Measurements from ENCODE around the gene STOX1. TPM values are rescaled to one million over a fixed set of nuclear protein-coding genes. Genes with fewer than 3 reads are reported as not detected.

Gene STOX1
- total and polyA plus RNA-seq, 10 donors, result 0.11 to 2.2 (median 0.38) TPM; not detected in 1

- H3K27ac ChIP-seq, result no peak overlapping the region
- no peaks in the 10 kb centered on the region for H3K9me3 ChIP-seq
- intact Hi-C loops (cut with DNase I; ENCODE audit: low total_unique reads), result no loop called here
- TF ChIP-seq CTCF (IDR thresholded peaks at IDR 0.05 in 8 of 11, conservative IDR thresholded peaks at IDR 0.05 in 3 of 11) (no peak), POLR2AphosphoS5 (IDR thresholded peaks at IDR 0.05) (peak in 1 of 3 donors; percentile 9), POLR2A (IDR thresholded peaks at IDR 0.05) (no peak)
- no peak for DNase-seq
- H3K4me1 ChIP-seq, result no peaks in the 10 kb centered on the region
- H3K27me3 ChIP-seq (replicated peaks in 1 of 7), result no peaks in the 10 kb centered on the region
- H3K36me3 ChIP-seq, result no peaks in the 10 kb centered on the region
- WGBS, 5 donors, result 74 to 85% (median 79%) methylated on average over 15 of the region's 15 CpGs
- no peak overlapping the region for H3K4me3 ChIP-seq
Observed at GRCh38 chr10:68876246-68877138, 49.2 kb downstream of the STOX1 start.

DNA sequence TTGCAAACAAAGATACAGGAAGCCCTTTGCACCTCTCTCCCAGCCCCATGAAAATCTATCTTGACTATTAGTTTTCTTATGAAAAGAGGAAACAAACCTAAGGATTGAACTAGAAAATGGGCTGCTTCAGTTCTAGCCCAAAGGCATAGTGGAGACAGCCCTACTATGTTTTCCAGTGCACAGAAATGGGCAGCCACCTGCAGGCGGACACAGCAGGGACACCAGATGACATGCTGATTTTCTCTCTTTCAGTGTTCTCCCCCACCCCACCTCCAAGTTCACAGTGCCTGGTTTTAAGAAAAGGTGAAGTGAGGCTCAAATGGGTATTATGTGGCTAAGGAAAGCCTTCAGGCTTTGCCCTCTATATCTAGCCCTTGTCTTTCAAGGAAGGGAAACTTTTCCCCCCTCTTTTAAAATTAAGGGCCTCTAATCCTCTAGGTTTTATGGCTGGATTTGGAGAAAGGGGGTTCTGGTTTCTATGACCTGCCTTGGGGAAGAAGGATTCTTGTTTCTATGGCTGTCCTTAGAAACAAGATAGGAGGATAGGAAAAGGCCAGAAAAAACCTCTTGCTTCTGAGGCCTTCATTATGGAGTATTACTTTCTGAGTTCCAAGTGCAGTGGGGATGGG is 50.3 kb downstream of the STOX1 start:
- H3K4me1 ChIP-seq, result no peaks in the 10 kb centered on the region
- intact Hi-C loops (cut with DNase I; ENCODE audit: low total_unique reads), result no loop called here
- DNase-seq, result no peak
- no peak overlapping the region for H3K27ac ChIP-seq
- no peaks in the 10 kb centered on the region for H3K36me3 ChIP-seq
- H3K4me3 ChIP-seq, result no peak overlapping the region
- WGBS, 5 donors, result 88 to 100% (median 92%) methylated on average over 1 of the region's 1 CpG
- TF ChIP-seq CTCF (IDR thresholded peaks at IDR 0.05 in 8 of 11, conservative IDR thresholded peaks at IDR 0.05 in 3 of 11), result no peak
- TF ChIP-seq POLR2A (IDR thresholded peaks at IDR 0.05), result no peak
- no peak for TF ChIP-seq POLR2AphosphoS5 (IDR thresholded peaks at IDR 0.05)
- H3K9me3 ChIP-seq, result no peaks in the 10 kb centered on the region
- H3K27me3 ChIP-seq (replicated peaks in 1 of 7), result no peaks in the 10 kb centered on the region

- no peak for TF ChIP-seq POLR2AphosphoS5 (IDR thresholded peaks at IDR 0.05)
- no peak for TF ChIP-seq CTCF (IDR thresholded peaks at IDR 0.05 in 8 of 11, conservative IDR thresholded peaks at IDR 0.05 in 3 of 11)
- TF ChIP-seq POLR2A (IDR thresholded peaks at IDR 0.05), result no peak
- Histone ChIP-seq H3K9me3 (no peaks in the 10 kb centered on the region), H3K36me3 (no peaks in the 10 kb centered on the region), H3K27me3 (replicated peaks in 1 of 7) (no peaks in the 10 kb centered on the region), H3K4me1 (no peaks in the 10 kb centered on the region), H3K4me3 (no peak overlapping the region), H3K27ac (no peak overlapping the region)
- DNase-seq, result no peak
- intact Hi-C loops (cut with DNase I; ENCODE audit: low total_unique reads), result no loop called here
Observed at GRCh38 chr10:68878496-68878895, 51.2 kb downstream of the STOX1 start.

DNA sequence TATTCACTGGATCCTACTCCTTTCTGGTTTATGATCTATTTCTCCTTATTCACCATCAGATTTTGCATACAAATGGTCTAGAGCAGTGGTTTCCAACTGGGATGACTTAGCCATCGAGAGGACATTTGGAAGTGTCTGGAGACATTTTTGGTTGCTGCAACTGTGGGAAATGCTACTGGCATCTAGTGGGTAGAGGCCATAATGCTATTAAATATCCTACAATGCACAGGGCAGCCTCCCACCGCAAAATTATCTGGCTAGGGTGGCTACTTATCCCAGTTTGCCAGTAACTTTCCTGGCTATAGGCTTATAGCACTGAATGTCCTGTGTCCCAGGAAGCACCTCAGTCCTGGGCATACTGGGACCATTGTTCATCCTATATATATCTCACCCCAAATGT is 52.3 kb downstream of the STOX1 start:
- 90 to 98% (median 96%) methylated on average over 2 of the region's 2 CpGs for WGBS, 5 donors
- DNase-seq, result no peak
- no peak for TF ChIP-seq CTCF (IDR thresholded peaks at IDR 0.05 in 8 of 11, conservative IDR thresholded peaks at IDR 0.05 in 3 of 11)
- TF ChIP-seq POLR2AphosphoS5 (IDR thresholded peaks at IDR 0.05), result no peak
- no peak for TF ChIP-seq POLR2A (IDR thresholded peaks at IDR 0.05)
- no peak overlapping the region for H3K4me3 ChIP-seq
- H3K36me3 ChIP-seq, result no peaks in the 10 kb centered on the region
- H3K27me3 ChIP-seq (replicated peaks in 1 of 7), result no peaks in the 10 kb centered on the region
- intact Hi-C loops (cut with DNase I; ENCODE audit: low total_unique reads), result no loop called here
- no peaks in the 10 kb centered on the region for H3K4me1 ChIP-seq
- no peaks in the 10 kb centered on the region for H3K9me3 ChIP-seq
- H3K27ac ChIP-seq, result no peak overlapping the region

Data from spleen (tissue), 11 donors.